ENCODE results near the gene MYH9.
A peak's percentile ranks its signal among the peaks of the same experiment; 100 is the strongest.
"Not testable (repeated sequence)": the region's sequence is repeated elsewhere in the genome, so short reads cannot be mapped to it uniquely, and the experiment has no call there.

The MYH9 gene

GRCh38 chr22:36387959-36388726, at the start of gene MYH9:
Gene MYH9 (minus strand): TSS chr22:36387967. CDS start chr22:36349236, 38,731 bp downstream.
- DNase-seq (ENCODE audit: low read depth in 1 of 2, low spot score in 1 of 2), result peak; percentile 96 to 98

GRCh38 chr22:36435516-36436415, 48.0 kb upstream of the MYH9 start:
- peak; percentile 30 to 36 for DNase-seq (ENCODE audit: low read depth in 1 of 2, low spot score in 1 of 2)

DNA sequence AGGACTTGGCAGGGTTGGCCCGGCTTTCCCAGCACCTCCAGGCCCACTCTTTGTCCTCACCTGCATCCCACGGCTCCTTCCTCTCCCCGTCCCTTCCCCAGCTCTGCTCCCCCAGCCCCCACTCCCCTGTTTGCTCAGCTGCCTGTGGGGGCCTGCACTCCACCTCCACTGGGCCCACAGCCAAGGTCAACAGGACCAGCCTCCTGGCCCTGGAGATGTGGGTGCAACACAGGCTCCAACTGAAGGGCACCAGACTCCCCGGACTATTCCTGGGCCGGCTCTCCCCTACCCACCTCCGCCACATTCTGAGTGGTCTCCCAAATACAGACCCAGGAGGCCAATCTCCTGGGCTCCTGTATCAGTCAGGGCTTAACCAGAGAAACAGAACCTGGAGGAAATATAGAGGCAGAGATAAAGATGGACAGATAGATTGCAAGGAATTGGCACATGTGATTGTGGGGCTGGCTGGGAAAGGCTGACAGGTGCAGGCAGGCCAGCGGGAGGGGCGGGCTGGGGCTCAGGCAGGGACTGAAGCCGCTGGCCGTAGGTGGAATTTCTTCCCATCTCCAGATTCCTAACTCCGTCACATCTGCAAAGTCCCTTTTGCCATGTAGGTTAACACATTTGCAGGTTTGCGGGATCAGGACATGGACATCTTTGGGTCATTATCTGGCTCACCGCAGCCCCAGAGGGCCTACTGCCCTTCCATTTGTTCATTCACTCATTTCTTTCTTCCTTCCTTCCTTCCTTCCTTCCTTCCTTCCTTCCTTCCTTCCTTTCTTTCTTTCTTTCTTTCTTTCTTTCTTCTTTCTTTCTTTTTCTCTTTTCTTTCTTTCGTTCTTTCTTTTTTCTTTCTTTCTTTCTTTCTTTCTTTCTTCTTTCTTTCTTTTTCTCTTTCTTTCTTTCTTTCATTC, 45.8 kb upstream of the MYH9 start:
- no peak for DNase-seq (ENCODE audit: low read depth in 1 of 2, low spot score in 1 of 2)

GRCh38 chr22:36432592-36433317, 45.0 kb upstream of the MYH9 start:
- no peak for DNase-seq (ENCODE audit: low read depth in 1 of 2, low spot score in 1 of 2)

DNA sequence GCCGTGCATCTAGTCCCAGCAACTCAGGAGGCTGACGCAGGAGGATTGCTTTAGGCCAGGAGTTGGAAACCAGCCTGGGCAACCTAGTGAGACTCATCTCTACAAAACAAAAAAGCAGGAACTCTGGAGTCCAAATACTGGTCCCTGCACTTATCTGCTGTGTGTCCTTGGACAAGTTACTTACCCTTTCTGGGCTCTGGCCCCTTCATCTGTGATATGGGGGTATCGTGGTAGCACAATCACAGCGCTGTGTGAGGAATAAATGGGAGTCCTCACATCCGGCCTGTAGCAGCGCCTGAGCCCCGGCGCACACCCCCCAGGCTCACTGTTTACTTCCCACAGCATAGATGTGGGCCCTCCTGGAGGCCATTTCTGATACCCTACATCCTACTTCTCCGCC, 44.2 kb upstream of the MYH9 start:
- DNase-seq (ENCODE audit: low read depth in 1 of 2, low spot score in 1 of 2), result no peak

DNA sequence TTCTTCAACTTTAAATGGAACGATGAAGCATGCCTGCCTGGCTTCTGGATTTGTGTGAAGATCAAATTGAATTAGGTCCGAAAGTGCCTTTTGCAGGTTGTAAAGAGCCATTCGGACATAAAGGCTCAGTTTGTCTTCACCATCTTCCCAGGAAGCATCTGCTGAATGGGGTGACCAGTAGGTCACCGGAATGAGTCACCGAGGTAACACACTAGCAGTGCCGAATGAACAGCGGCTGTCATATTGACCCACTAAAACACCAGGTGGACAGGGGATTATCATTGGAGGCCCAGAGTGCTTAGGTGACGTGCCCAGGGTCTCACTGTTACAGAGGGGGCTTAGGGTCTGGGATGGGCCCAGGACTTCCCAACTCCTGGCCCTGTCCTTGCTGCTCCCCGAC, 43.1 kb upstream of the MYH9 start:
- DNase-seq (ENCODE audit: low read depth in 1 of 2, low spot score in 1 of 2), result no peak

DNA sequence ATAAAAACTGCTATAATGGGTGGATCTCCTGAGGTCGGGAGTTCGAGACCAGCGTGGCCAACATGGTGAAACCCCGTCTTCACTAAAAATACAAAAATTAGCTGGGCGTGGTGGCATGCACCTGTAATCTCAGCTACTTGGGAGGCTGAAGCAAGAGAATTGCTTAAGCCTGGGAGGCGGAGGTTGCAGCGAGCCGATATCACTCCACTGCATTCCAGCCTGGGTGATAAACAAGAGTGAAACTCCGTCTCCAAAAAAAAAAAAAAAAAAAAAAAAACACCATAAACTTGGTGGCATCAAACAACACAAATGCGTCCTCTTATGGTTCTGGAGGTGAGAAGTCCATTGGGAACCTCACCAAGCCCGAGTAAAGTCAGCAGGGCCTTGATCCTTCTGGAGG, 40.2 kb upstream of the MYH9 start:
- DNase-seq (ENCODE audit: low read depth in 1 of 2, low spot score in 1 of 2), result not testable (repeated sequence)

DNA sequence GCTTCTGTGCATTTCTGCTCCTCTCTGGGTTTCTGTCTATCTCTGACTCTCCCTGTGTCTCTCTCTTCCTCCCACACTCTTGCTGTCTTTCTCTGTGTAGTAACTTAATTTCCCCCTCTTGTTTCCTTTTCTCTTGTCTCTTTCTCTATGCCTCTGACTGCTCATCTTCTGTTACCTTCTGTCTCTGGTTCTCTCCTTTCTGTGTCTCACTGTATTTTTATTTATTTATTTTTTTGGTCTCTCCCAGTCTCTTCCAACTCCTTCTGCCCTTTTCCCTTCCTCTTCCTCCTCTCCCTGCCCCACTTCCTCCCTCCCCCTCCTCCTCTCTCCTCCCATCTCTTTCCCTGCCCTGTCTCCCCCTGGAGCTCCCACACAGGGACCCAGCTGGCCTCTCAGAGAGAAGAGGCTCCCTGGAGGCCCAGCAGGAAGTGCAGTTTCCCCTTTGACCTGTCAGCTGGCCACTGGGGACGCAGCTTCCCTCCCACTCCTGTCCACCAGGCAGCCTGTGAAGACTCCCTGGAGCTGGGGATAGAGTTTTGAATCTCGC, 38.3 kb upstream of the MYH9 start:
- DNase-seq (ENCODE audit: low read depth in 1 of 2, low spot score in 1 of 2), result no peak

DNA sequence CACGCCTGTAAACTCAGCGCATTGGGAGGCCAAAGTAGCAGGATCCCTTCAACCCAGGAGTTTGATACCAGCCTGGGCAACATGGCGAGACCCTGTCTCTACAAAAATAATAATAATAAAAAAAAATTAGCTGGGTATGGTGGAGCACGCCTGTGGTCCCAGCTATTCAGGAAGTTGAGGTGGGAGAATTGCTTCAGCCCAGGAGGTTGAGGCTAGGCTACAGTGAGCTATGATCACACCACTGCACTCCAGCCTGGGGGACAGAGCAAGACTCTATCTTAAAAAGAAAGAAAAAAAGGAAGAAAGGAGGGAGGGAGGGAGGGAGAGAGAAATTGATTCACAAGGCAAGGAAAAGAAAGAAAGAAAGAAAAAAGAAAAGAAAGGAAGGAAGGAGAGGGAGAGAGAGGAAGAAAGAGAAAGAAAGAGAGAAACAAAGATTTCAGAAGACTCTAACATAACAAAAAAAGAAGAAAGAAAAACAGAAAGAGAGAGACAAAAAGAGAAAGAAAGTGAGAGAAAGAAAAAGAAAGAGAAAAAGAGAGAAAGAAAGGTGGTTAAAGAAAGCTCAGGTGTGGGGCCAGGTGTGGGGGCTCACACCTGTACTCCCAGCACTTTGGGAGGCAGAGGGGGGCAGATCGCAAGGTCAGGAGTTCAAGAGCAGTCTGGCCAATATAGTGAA, 37.3 kb upstream of the MYH9 start:
- no peak for DNase-seq (ENCODE audit: low read depth in 1 of 2, low spot score in 1 of 2)

DNA sequence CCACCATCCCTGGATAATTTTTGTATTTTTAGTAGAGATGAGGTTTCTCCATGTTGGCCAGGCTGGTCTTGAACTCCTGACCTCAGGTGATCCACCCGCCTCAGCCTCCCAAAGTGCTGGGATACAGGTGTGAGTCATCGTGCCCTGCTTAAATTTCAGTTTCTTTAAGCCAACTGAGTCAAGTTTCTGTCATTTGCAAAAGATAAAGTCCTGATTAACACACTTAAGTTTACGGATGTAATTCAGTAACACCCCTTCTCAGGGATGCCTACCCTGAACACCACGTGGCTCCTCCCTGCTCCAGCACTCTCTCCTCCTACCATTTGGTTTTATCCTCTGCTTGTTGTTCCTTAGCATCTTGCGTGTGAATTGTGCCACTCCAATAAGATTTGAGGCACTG, 36.7 kb upstream of the MYH9 start:
- DNase-seq (ENCODE audit: low read depth in 1 of 2, low spot score in 1 of 2), result not testable (repeated sequence)

- no peak for DNase-seq (ENCODE audit: low read depth in 1 of 2, low spot score in 1 of 2)
These were observed 36.0 kb upstream of the MYH9 start for GRCh38 chr22:36423461-36424404.

GRCh38 chr22:36422287-36423014, 34.7 kb upstream of the MYH9 start:
- DNase-seq (ENCODE audit: low read depth in 1 of 2, low spot score in 1 of 2), result no peak

- DNase-seq (ENCODE audit: low read depth in 1 of 2, low spot score in 1 of 2), result no peak
These were observed 32.4 kb upstream of the MYH9 start for GRCh38 chr22:36419912-36420882.

GRCh38 chr22:36419177-36419911, 31.6 kb upstream of the MYH9 start:
- no peak for DNase-seq (ENCODE audit: low read depth in 1 of 2, low spot score in 1 of 2)

DNA sequence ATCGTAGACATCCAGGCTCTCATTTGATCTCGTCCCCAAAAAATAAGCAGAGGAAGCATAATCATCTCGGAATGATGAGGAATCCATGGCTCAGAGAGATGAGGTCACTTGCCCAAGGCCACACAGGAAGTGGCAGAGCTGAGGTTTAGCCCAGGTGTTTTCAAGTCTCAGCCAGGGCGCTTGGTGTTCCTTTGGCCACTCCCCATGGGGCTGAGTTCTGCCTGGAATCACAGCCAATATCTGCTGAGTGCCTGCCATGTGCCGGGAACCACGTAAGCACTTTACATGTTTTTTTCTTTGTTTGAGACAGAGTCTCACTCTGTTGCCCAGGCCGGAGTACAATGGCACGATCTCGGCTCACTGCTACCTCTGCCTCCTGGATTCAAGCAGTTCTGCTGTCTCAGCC, 29.5 kb upstream of the MYH9 start:
- no peak for DNase-seq (ENCODE audit: low read depth in 1 of 2, low spot score in 1 of 2)
